HEK293 (cell line): ENCODE results near the gene CHFR.

Experiments used
- GLI2 ChIP-seq: fragments of 450-650 bp; formaldehyde crosslinking; IDR thresholded peaks from 2 replicates; pipeline ENCODE4; 2017; ENCODE audit warnings: missing biosample characterization, missing genetic modification characterization, low read depth, borderline replicate concordance
- SALL2 ChIP-seq: fragments of 450-650 bp; formaldehyde crosslinking; IDR thresholded peaks from 2 replicates; pipeline ENCODE4 v1.5.0; 2017; ENCODE audit warnings: missing biosample characterization, mild to moderate bottlenecking, missing genetic modification characterization, borderline replicate concordance
- ZNF175 ChIP-seq: fragments of 450-650 bp; formaldehyde crosslinking; IDR thresholded peaks from 2 replicates; pipeline ENCODE4 v1.5.1; 2016; ENCODE audit warnings: missing biosample characterization, missing genetic modification characterization
- ZNF274 ChIP-seq, 2 experiments: fragments of 200-500 bp in 1 of 2; fragments of 450-650 bp in 1 of 2; sonication (Bioruptor generic) in 1 of 2; formaldehyde crosslinking in 1 of 2; IDR thresholded peaks; 2 replicates each; pipeline versions ENCODE4 v1.5.1 to v1.6.1; 2014 to 2016; ENCODE audit warnings: borderline replicate concordance in 1 of 2, inconsistent platforms in 1 of 2, low read length in 1 of 2, missing biosample characterization in 1 of 2, missing genetic modification characterization in 1 of 2
- ZNF324 ChIP-seq: fragments of 450-650 bp; formaldehyde crosslinking; IDR thresholded peaks from 2 replicates; pipeline ENCODE4 v1.5.1; 2016; ENCODE audit warnings: missing biosample characterization, missing genetic modification characterization
- ZNF48 ChIP-seq: fragments of 450-650 bp; formaldehyde crosslinking; IDR thresholded peaks from 2 replicates; pipeline ENCODE4 v1.5.1; 2016; ENCODE audit warnings: missing biosample characterization, missing genetic modification characterization
- ZNF561 ChIP-seq: fragments of 450-650 bp; IDR thresholded peaks from 2 replicates; pipeline ENCODE4 v1.5.1; 2018; ENCODE audit warnings: missing biosample characterization, missing genetic modification characterization, borderline replicate concordance
- ZNF596 ChIP-seq: fragments of 450-650 bp; IDR thresholded peaks from 2 replicates; pipeline ENCODE4 v1.5.0; 2018; ENCODE audit warnings: missing biosample characterization, mild to moderate bottlenecking, missing genetic modification characterization, moderate library complexity
- ZNF654 ChIP-seq: fragments of 450-650 bp; formaldehyde crosslinking; IDR thresholded peaks from 2 replicates; pipeline ENCODE4 v1.5.1; 2016; ENCODE audit warnings: low read depth, missing biosample characterization, missing genetic modification characterization
- ZSCAN30 ChIP-seq: fragments of 450-650 bp; IDR thresholded peaks from 2 replicates; pipeline ENCODE4 v1.5.1; 2018; ENCODE audit warnings: missing biosample characterization, mild to moderate bottlenecking, missing genetic modification characterization, moderate library complexity
- TF ChIP-seq, protein P1 (sequence below): fragments of 450-650 bp; formaldehyde crosslinking; IDR thresholded peaks from 2 replicates; pipeline ENCODE4 v1.5.1; 2016; ENCODE audit warnings: missing biosample characterization, missing genetic modification characterization
- TF ChIP-seq, protein P2 (sequence below): fragments of 450-650 bp; formaldehyde crosslinking; IDR thresholded peaks from 2 replicates; pipeline ENCODE4 v1.5.1; 2016; ENCODE audit warnings: missing biosample characterization, missing genetic modification characterization, borderline replicate concordance
- TF ChIP-seq, protein P3 (sequence below): fragments of 450-650 bp; formaldehyde crosslinking; IDR thresholded peaks from 2 replicates; pipeline ENCODE4 v1.5.1; 2016; ENCODE audit warnings: missing biosample characterization, missing genetic modification characterization
- TF ChIP-seq, protein P4 (sequence below): fragments of 450-650 bp; formaldehyde crosslinking; IDR thresholded peaks from 2 replicates; pipeline ENCODE4 v1.5.1; 2017; ENCODE audit warnings: missing biosample characterization, missing genetic modification characterization

DNA sequence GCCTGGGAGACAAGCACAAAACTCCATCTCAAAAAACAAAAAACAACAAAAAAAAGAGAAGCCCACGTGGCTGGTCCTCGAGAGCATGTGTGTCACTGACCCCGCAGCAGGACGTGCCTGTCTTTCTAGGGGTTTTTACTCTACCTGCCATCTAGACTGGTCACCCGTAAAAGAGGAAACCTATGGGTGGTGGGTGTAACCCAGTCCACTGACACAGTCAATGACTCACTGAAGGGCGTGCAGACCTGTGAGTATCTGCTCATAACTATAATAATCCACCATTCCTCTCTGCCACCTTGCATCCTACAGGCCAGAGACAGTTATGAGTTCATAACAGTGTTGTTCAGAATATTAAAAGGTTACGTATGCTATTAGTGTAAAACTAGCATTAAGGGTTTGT, 63.4 kb downstream of the CHFR start:
- TF ChIP-seq ZNF596 (tag by site-specific recombination) (no peak), ZNF324 (no peak), ZNF175 (tag by site-specific recombination) (no peak), SALL2 (tag by site-specific recombination) (no peak), ZNF48 (tag by site-specific recombination) (no peak), ZNF274 (IDR thresholded peaks at IDR 0.05; ENCODE audit: low read length) (no peak), ZNF274 (tag by site-specific recombination; IDR thresholded peaks at IDR 0.05; ENCODE audit: borderline replicate concordance) (no peak), GLI2 (no peak), ZNF654 (tag by site-specific recombination) (no peak), ZSCAN30 (tag by site-specific recombination) (no peak), ZNF561 (tag by site-specific recombination) (no peak)
- TF ChIP-seq, protein P1, sequence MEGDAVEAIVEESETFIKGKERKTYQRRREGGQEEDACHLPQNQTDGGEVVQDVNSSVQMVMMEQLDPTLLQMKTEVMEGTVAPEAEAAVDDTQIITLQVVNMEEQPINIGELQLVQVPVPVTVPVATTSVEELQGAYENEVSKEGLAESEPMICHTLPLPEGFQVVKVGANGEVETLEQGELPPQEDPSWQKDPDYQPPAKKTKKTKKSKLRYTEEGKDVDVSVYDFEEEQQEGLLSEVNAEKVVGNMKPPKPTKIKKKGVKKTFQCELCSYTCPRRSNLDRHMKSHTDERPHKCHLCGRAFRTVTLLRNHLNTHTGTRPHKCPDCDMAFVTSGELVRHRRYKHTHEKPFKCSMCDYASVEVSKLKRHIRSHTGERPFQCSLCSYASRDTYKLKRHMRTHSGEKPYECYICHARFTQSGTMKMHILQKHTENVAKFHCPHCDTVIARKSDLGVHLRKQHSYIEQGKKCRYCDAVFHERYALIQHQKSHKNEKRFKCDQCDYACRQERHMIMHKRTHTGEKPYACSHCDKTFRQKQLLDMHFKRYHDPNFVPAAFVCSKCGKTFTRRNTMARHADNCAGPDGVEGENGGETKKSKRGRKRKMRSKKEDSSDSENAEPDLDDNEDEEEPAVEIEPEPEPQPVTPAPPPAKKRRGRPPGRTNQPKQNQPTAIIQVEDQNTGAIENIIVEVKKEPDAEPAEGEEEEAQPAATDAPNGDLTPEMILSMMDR = no peak
- TF ChIP-seq, protein P2, sequence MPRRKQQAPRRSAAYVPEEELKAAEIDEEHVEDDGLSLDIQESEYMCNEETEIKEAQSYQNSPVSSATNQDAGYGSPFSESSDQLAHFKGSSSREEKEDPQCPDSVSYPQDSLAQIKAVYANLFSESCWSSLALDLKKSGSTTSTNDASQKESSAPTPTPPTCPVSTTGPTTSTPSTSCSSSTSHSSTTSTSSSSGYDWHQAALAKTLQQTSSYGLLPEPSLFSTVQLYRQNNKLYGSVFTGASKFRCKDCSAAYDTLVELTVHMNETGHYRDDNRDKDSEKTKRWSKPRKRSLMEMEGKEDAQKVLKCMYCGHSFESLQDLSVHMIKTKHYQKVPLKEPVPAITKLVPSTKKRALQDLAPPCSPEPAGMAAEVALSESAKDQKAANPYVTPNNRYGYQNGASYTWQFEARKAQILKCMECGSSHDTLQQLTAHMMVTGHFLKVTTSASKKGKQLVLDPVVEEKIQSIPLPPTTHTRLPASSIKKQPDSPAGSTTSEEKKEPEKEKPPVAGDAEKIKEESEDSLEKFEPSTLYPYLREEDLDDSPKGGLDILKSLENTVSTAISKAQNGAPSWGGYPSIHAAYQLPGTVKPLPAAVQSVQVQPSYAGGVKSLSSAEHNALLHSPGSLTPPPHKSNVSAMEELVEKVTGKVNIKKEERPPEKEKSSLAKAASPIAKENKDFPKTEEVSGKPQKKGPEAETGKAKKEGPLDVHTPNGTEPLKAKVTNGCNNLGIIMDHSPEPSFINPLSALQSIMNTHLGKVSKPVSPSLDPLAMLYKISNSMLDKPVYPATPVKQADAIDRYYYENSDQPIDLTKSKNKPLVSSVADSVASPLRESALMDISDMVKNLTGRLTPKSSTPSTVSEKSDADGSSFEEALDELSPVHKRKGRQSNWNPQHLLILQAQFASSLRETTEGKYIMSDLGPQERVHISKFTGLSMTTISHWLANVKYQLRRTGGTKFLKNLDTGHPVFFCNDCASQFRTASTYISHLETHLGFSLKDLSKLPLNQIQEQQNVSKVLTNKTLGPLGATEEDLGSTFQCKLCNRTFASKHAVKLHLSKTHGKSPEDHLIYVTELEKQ (tag by site-specific recombination) = no peak
- TF ChIP-seq, protein P3, sequence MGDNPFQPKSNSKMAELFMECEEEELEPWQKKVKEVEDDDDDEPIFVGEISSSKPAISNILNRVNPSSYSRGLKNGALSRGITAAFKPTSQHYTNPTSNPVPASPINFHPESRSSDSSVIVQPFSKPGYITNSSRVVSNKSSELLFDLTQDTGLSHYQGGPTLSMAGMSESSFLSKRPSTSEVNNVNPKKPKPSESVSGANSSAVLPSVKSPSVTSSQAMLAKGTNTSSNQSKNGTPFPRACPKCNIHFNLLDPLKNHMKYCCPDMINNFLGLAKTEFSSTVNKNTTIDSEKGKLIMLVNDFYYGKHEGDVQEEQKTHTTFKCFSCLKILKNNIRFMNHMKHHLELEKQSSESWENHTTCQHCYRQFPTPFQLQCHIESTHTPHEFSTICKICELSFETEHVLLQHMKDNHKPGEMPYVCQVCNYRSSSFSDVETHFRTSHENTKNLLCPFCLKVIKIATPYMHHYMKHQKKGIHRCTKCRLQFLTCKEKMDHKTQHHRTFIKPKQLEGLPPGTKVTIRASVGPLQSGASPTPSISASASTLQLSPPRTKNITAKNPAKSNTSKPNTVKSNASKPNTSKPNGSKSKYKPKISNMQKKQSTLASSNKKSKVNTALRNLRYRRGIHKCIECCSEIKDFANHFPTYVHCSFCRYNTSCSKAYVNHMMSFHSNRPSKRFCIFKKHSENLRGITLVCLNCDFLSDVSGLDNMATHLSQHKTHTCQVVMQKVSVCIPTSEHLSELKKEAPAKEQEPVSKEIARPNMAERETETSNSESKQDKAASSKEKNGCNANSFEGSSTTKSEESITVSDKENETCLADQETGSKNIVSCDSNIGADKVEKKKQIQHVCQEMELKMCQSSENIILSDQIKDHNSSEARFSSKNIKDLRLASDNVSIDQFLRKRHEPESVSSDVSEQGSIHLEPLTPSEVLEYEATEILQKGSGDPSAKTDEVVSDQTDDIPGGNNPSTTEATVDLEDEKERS (tag by site-specific recombination) = no peak
- TF ChIP-seq, protein P4, sequence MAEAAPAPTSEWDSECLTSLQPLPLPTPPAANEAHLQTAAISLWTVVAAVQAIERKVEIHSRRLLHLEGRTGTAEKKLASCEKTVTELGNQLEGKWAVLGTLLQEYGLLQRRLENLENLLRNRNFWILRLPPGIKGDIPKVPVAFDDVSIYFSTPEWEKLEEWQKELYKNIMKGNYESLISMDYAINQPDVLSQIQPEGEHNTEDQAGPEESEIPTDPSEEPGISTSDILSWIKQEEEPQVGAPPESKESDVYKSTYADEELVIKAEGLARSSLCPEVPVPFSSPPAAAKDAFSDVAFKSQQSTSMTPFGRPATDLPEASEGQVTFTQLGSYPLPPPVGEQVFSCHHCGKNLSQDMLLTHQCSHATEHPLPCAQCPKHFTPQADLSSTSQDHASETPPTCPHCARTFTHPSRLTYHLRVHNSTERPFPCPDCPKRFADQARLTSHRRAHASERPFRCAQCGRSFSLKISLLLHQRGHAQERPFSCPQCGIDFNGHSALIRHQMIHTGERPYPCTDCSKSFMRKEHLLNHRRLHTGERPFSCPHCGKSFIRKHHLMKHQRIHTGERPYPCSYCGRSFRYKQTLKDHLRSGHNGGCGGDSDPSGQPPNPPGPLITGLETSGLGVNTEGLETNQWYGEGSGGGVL (tag by site-specific recombination) = no peak
